PC-9 (cell line): Measurements from ENCODE around the gene TANGO2.

Experiments
- CTCF ChIP-seq: fragments of 200-600 bp; sonication (generic); conservative IDR thresholded peaks from 2 replicates; pipeline ENCODE4 v1.6.1; 2017; ENCODE audit warnings: mixed run types, antibody characterized with exemption, mild to moderate bottlenecking, moderate library complexity
- EZH2 ChIP-seq: fragments of 200-600 bp; sonication (generic); IDR thresholded peaks from 2 replicates; pipeline ENCODE4 v1.8.0; 2017; ENCODE audit warnings: antibody characterized with exemption, low read depth

GRCh38 chr22:19994851-19995610 is 25.9 kb upstream of the TANGO2 start:
- TF ChIP-seq CTCF (no peak), EZH2 (no peak)
